Right atrium auricular region (tissue), 2 donors: ENCODE data around the gene ZNF511. TPM values are rescaled to one million over a fixed set of nuclear protein-coding genes. Genes with fewer than 3 reads are reported as not detected.
A peak's percentile ranks its signal among the peaks of the same experiment; 100 is the strongest.

Experiments used
- DNase-seq: peaks from one replicate; pipeline ENCODE4 v3.0.0-alpha.2; 2019; ENCODE audit warnings: low spot score
- H3K27ac ChIP-seq, 2 donors: fragments of 200-600 bp; sonication (generic); 1 replicate in 1 of 2; 2 replicates in 1 of 2; pipeline ENCODE4 v1.5.1; 2016 to 2019
- H3K27me3 ChIP-seq, 2 donors: fragments of 200-600 bp; sonication (generic); one replicate each; pipeline versions ENCODE4 v1.5.1 to v1.6.0; 2017 to 2019
- H3K36me3 ChIP-seq: fragments of 200-600 bp; sonication (generic); one replicate; pipeline ENCODE4 v1.5.1; 2016
- H3K4me1 ChIP-seq, 2 donors: fragments of 200-600 bp; sonication (generic); one replicate each; pipeline versions ENCODE4 v1.5.1 to v1.6.0; 2017 to 2019
- H3K4me3 ChIP-seq, 2 donors: fragments of 200-600 bp; sonication (generic); 1 replicate in 1 of 2; 2 replicates in 1 of 2; pipeline ENCODE4 v1.5.1; 2017 to 2019; ENCODE audit warnings: mild to moderate bottlenecking in 1 of 2, moderate library complexity in 1 of 2
- H3K9me3 ChIP-seq, 2 donors: fragments of 200-600 bp; sonication (generic); one replicate each; pipeline ENCODE4 v1.5.1; 2019
- total RNA-seq, 2 donors: library from RNA; depleted of rRNA; stranded (reverse); fragments of >200 nt; gene quantifications; one replicate each; pipeline ENCODE4 v1.1.0, GENCODE V29; 2016
- TF ChIP-seq, protein P1 (sequence below), 2 donors: fragments of 200-600 bp; sonication (generic); IDR thresholded peaks; one replicate each; pipeline ENCODE4 v1.5.1; 2019; ENCODE audit warnings: antibody characterized with exemption in 2 of 2

Gene ZNF511
- total RNA-seq, 2 donors from 2014 or later, result 28.1 to 31.9 TPM

DNA sequence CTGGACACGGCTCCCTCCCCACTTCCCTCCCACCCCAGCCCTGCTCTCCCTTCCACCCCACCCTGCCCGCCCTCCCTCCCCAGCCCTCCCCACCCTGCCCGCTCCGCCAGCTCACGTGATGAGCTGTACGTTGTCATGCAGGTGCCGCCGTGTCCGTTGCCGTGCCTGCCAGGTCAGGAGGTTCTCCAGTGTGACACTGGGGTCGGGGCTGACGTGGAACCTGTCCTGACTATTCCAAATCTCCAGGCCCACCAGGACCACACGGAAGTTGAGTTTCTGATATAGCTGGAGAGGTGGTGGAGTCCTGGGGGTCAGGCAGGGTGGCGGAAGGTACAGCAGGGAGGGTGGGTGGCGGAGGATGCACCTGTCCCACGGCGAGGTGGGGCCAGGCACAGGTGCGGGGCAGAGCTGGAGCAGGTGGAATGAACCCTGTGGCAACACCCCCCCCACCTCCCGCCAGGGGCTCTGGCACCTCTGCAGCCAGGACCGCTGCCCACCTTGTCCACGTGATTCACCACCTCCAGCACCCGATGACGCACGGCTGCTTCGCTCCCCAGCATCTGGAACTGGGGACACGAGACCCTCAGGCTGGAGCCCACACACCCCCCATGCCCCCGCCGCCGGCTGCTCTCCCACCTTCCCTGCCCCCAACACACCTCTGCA lies 36.3 kb upstream of the ZNF511 start:
- no peaks in the 10 kb centered on the region for H3K36me3 ChIP-seq
- H3K27me3 ChIP-seq, result peaks cover 5% of the 10 kb centered on the region in 2 donors
- no peak for DNase-seq
- no peaks in the 10 kb centered on the region for H3K9me3 ChIP-seq
- TF ChIP-seq, protein P1, sequence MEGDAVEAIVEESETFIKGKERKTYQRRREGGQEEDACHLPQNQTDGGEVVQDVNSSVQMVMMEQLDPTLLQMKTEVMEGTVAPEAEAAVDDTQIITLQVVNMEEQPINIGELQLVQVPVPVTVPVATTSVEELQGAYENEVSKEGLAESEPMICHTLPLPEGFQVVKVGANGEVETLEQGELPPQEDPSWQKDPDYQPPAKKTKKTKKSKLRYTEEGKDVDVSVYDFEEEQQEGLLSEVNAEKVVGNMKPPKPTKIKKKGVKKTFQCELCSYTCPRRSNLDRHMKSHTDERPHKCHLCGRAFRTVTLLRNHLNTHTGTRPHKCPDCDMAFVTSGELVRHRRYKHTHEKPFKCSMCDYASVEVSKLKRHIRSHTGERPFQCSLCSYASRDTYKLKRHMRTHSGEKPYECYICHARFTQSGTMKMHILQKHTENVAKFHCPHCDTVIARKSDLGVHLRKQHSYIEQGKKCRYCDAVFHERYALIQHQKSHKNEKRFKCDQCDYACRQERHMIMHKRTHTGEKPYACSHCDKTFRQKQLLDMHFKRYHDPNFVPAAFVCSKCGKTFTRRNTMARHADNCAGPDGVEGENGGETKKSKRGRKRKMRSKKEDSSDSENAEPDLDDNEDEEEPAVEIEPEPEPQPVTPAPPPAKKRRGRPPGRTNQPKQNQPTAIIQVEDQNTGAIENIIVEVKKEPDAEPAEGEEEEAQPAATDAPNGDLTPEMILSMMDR (IDR thresholded peaks at IDR 0.05), result no peak
- no peak overlapping the region for H3K27ac ChIP-seq
- no peak overlapping the region for H3K4me3 ChIP-seq
- peaks cover 0 to 13% of the 10 kb centered on the region in 2 donors for H3K4me1 ChIP-seq

DNA sequence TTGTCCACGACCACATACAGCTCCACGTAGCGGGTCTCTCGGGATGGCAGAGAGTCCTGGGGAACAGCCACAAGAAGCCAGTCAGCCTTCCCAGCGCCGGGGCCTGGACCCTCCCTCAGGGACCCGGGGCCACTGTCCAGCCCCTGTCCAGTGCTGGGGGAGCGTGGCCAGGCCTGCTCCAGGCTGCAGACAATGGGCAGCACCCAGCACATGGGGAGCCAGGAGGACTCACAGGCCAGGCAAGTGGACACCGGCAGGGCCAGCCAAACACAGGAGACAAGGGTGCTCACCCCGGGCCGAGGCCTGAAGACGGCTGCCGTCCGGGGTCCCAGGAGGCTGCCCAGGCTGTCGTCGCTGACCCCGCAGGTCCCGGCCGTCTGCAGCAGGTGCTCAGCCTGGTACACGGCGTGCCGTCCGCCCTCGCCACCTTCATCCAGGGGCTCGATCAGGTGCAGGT lies 35.7 kb upstream of the ZNF511 start:
- no peak for DNase-seq
- H3K36me3 ChIP-seq, result no peaks in the 10 kb centered on the region

DNA sequence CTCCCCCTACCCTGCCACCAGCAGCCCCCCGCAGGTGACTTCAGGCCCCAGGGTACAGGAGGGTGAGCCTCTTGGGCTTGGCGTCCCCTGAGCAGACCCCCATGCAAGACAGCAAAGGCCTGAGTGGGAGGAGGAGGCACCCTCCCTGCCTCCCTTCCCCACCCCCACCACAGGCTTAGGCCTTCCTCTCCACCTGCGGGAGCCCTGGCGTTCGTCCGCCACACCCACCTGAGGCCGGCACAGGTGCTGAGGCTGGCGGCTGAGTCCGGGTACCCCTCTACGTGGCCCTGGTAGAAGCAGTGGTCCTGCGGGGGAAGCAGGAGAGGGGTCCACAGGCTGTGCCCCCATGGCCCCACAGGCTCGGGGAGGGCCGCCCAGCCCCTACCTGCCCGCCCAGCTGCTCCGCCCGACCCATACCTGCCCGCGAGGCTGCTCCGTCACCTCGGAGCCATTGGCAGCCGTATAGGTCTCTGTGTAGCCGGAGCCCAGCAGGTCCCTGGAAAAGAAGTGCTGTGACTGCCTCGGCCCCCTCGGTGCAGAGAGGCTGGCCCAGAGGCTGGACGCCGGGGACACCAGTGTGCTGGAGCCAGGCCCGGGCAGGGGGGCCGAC lies 35.1 kb upstream of the ZNF511 start:
- H3K27me3 ChIP-seq, result peaks cover 5% of the 10 kb centered on the region in 2 donors
- no peak overlapping the region for H3K27ac ChIP-seq
- H3K4me3 ChIP-seq, result no peak overlapping the region
- H3K36me3 ChIP-seq, result no peaks in the 10 kb centered on the region
- DNase-seq, result no peak
- TF ChIP-seq, protein P1 (IDR thresholded peaks at IDR 0.05), result no peak
- H3K4me1 ChIP-seq, result peaks cover 0 to 22% of the 10 kb centered on the region in 2 donors
- H3K9me3 ChIP-seq, result no peaks in the 10 kb centered on the region

More for the DNA sequence above, 35.7 kb upstream of the ZNF511 start:
- peaks cover 5% of the 10 kb centered on the region in 2 donors for H3K27me3 ChIP-seq
- H3K4me3 ChIP-seq, result no peak overlapping the region
- no peak overlapping the region for H3K27ac ChIP-seq
- peaks cover 0 to 19% of the 10 kb centered on the region in 2 donors for H3K4me1 ChIP-seq
- H3K9me3 ChIP-seq, result no peaks in the 10 kb centered on the region
- TF ChIP-seq, protein P1 (IDR thresholded peaks at IDR 0.05), result no peak

DNA sequence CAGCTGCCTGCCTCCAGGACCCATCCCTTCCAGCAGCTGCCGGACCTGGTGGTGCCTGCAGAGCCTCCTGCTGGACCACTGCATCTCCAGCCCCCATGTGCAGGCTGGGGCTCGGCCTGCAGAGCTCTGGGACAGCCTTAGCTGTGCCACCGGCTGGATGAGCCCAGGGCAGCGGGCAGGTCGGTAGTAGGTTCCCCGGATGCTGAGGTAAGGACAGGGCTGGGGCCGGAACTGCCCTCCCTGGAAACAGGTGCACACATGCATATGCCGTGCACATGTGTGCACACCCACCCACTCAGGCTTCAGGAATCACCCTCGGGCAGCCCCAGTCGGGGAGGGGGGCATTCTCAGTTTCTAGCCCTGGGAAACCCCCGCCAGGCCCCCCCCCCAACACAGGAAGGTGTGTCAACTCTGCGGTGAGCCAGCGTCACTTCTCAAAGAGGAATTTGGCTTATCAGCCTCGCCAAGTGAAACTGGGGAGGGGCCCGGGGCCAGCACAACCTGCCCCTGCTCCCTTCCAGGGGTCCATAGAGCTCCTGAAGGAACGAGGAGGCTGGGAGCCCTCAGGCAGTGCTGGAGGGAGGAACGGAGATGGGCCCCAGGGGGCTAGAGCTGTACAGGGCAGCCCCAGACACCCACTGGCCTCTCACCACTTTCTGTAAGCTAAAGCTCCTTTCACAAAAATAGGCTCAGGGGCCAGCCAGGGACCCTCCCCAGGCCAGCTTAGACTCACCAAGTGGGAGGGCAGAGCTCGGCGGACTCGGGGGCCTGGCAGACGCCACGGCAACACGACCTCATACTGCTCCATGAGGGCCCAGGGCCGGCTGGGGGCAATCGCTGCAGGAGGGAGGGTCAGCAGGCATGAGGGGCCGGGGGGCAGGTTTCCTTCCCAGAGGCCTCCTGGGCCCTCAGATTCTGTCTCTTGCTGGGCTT lies 33.7 kb upstream of the ZNF511 start:
- Histone ChIP-seq H3K4me1 (peaks cover 0 to 22% of the 10 kb centered on the region in 2 donors), H3K9me3 (no peaks in the 10 kb centered on the region), H3K36me3 (peaks cover 12% of the 10 kb centered on the region), H3K27ac (no peak overlapping the region), H3K27me3 (peaks cover 5% of the 10 kb centered on the region in 2 donors), H3K4me3 (no peak overlapping the region)
- TF ChIP-seq, protein P1 (IDR thresholded peaks at IDR 0.05), result no peak
- DNase-seq, result no peak

DNA sequence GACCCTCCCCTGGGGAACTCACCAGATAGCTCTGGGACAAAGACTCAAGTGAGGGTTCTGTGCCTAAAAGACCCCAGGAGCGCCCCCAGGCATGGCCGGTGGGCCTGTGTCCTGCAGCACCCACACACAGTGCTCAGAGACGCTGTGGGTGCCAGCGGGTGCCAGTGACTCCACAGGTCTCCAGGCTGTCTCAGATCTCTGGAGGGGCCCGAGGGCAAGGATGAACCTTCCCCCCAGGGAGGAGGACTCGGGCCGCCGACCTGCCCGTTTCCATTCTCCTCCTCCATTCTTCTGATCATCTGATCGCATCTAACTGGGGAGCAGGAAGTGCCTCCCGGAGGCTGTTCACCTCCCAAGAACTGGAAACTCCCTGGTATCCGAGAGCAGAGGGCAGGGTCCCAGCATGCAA lies 33.0 kb upstream of the ZNF511 start:
- H3K27me3 ChIP-seq, result peaks cover 5% of the 10 kb centered on the region in 2 donors
- H3K36me3 ChIP-seq, result peaks cover 18% of the 10 kb centered on the region
- no peak for DNase-seq
- H3K27ac ChIP-seq, result no peak overlapping the region
- H3K9me3 ChIP-seq, result no peaks in the 10 kb centered on the region
- peak overlapping the region in 1 of 2 donors; percentile 13 for H3K4me3 ChIP-seq
- peaks cover 0 to 22% of the 10 kb centered on the region in 2 donors for H3K4me1 ChIP-seq
- TF ChIP-seq, protein P1 (IDR thresholded peaks at IDR 0.05), result no peak
